CD14-positive monocyte (primary cell): Measurements from ENCODE around the gene EEFSEC. TPM values are rescaled to one million over a fixed set of nuclear protein-coding genes. Genes with fewer than 3 reads are reported as not detected.

Source experiments
- DNase-seq, 3 donors: peaks; one replicate each; pipeline ENCODE4 v3.0.0-alpha.2; 2011 to 2022
- H2AFZ ChIP-seq: 2 replicates; pipeline ENCODE4 v1.6.0; 2012; ENCODE audit warnings: mild to moderate bottlenecking, low read depth, low read length, inconsistent platforms; ENCODE audit not compliant: insufficient read depth, poor library complexity, severe bottlenecking
- H3K27ac ChIP-seq, 2 donors: 1 replicate in 1 of 2; 2 replicates in 1 of 2; pipeline ENCODE4 v1.5.1; 2012 to 2013; ENCODE audit warnings: low read length in 2 of 2, control low read depth in 1 of 2, inconsistent platforms in 1 of 2, low read depth in 1 of 2, mild to moderate bottlenecking in 1 of 2
- H3K27me3 ChIP-seq, 2 donors: one replicate each; pipeline versions ENCODE4 v1.6.0 to v1.6.1; 2011 to 2013; ENCODE audit warnings: low read length in 2 of 2; ENCODE audit not compliant: control insufficient read depth in 2 of 2, insufficient read depth in 2 of 2
- H3K36me3 ChIP-seq, 2 donors: replicated peaks in 1 of 2; 1 replicate in 1 of 2; 2 replicates in 1 of 2; pipeline versions ENCODE4 v1.5.1 to v1.6.1; 2012 to 2013; ENCODE audit warnings: low read length in 2 of 2, control low read depth in 1 of 2, inconsistent platforms in 1 of 2, mild to moderate bottlenecking in 1 of 2; ENCODE audit not compliant: insufficient read depth in 2 of 2, control insufficient read depth in 1 of 2
- H3K4me1 ChIP-seq, 2 donors: 1 replicate in 1 of 2; 2 replicates in 1 of 2; pipeline versions ENCODE4 v1.5.1 to v1.6.1; 2012 to 2013; ENCODE audit warnings: low read length in 2 of 2, control low read depth in 1 of 2, inconsistent platforms in 1 of 2, mild to moderate bottlenecking in 1 of 2, moderate library complexity in 1 of 2; ENCODE audit not compliant: insufficient read depth in 2 of 2, control insufficient read depth in 1 of 2
- H3K4me2 ChIP-seq: replicated peaks from 2 replicates; pipeline ENCODE3; 2012; ENCODE audit warnings: low read length, moderate library complexity, mild to moderate bottlenecking; ENCODE audit not compliant: poor library complexity, severe bottlenecking; ENCODE audit errors: extremely low read depth
- H3K4me3 ChIP-seq, 3 experiments: fragments of 200-600 bp in 1 of 3; sonication (generic) in 1 of 3; replicated peaks in 1 of 3; 1 replicate in 2 of 3; 2 replicates in 1 of 3; pipeline ENCODE4 v1.5.1; 2011 to 2013; ENCODE audit warnings: low read length in 3 of 3, mild to moderate bottlenecking in 3 of 3, control low read depth in 2 of 3, low read depth in 2 of 3, inconsistent platforms in 1 of 3, moderate library complexity in 1 of 3
- H3K79me2 ChIP-seq: 2 replicates; pipeline ENCODE4 v1.6.0; 2012; ENCODE audit warnings: mild to moderate bottlenecking, control low read depth, inconsistent platforms, low read length, moderate library complexity; ENCODE audit not compliant: insufficient read depth
- H3K9ac ChIP-seq: 2 replicates; pipeline ENCODE4 v1.6.0; 2017; ENCODE audit warnings: low read length, mild to moderate bottlenecking; ENCODE audit not compliant: insufficient read depth, poor library complexity, severe bottlenecking
- H3K9me3 ChIP-seq, 2 donors: replicated peaks in 1 of 2; 1 replicate in 1 of 2; 2 replicates in 1 of 2; pipeline versions ENCODE4 v1.5.1 to v1.6.1; 2012 to 2013; ENCODE audit warnings: low read length in 2 of 2, control low read depth in 1 of 2; ENCODE audit not compliant: control insufficient read depth in 1 of 2, insufficient read depth in 1 of 2
- H4K20me1 ChIP-seq: 2 replicates; pipeline ENCODE4 v1.6.0; 2012; ENCODE audit warnings: mild to moderate bottlenecking, low read length, control low read depth, moderate library complexity; ENCODE audit not compliant: insufficient read depth
- H3K27ac Mint-ChIP-seq, 7 donors: one replicate each; pipeline ENCODE4 v1.8.0; 2020; ENCODE audit warnings: mild to moderate bottlenecking in 7 of 7, mixed read lengths in 7 of 7, moderate library complexity in 6 of 7, inconsistent platforms in 2 of 7
- H3K27me3 Mint-ChIP-seq, 3 donors: one replicate each; pipeline ENCODE4 v1.8.0; 2021 to 2022; ENCODE audit warnings: low read depth in 3 of 3, mild to moderate bottlenecking in 3 of 3, mixed read lengths in 3 of 3, moderate library complexity in 3 of 3, inconsistent platforms in 1 of 3
- H3K36me3 Mint-ChIP-seq, 2 donors: one replicate each; pipeline ENCODE4 v1.8.0; 2020; ENCODE audit warnings: mixed read lengths in 2 of 2, inconsistent platforms in 1 of 2, mild to moderate bottlenecking in 1 of 2
- H3K4me1 Mint-ChIP-seq: one replicate; pipeline ENCODE4 v1.8.0; 2020; ENCODE audit warnings: mild to moderate bottlenecking, mixed read lengths
- H3K4me3 Mint-ChIP-seq, 2 donors: one replicate each; pipeline ENCODE4 v1.8.0; 2020; ENCODE audit warnings: mild to moderate bottlenecking in 2 of 2, mixed read lengths in 2 of 2, moderate library complexity in 1 of 2
- H3K9me3 Mint-ChIP-seq, 7 donors: one replicate each; pipeline ENCODE4 v1.8.0; 2020 to 2022; ENCODE audit warnings: mixed read lengths in 7 of 7, mild to moderate bottlenecking in 6 of 7, moderate library complexity in 6 of 7, inconsistent platforms in 2 of 7
- WGBS: methylation state at CpG from one replicate; pipeline ENCODE4 v1.1.5; 2013; ENCODE audit warnings: missing lambda C conversion rate; ENCODE audit not compliant: insufficient coverage; 5-methylcytosine and 5-hydroxymethylcytosine counted together
- intact Hi-C, 2 donors: fragments of 100-400 bp; cut with micrococcal nuclease; formaldehyde crosslinking; loops; one replicate each; pipeline versions ENCODE4 v1.15.0 to v1.15.1; 2023
- polyA plus RNA-seq, 3 donors: library from polyadenylated mRNA; depleted of rRNA in 1 of 3; unstranded in 2 of 3; stranded (reverse) in 1 of 3; fragments of 300-500 nt in 2 of 3; fragments of >200 nt in 1 of 3; fragmentation: Illumina TruSeq in 2 of 3; gene quantifications; 1 replicate in 2 of 3; 2 replicates in 1 of 3; pipeline ENCODE4 v1.2.3, GENCODE V29; 2012 to 2021
- TF ChIP-seq, protein P1 (sequence below): fragments of 200-600 bp; IDR thresholded peaks from one replicate; pipeline ENCODE4 v1.8.0; 2022; ENCODE audit warnings: antibody characterized with exemption, mild to moderate bottlenecking

EEFSEC gene
- polyA plus RNA-seq, 3 donors = 13.3 to 14.9 (median 14.9) TPM

GRCh38 chr3:128293930-128294329 is 140.6 kb downstream of the EEFSEC start:
- TF ChIP-seq, protein P1, sequence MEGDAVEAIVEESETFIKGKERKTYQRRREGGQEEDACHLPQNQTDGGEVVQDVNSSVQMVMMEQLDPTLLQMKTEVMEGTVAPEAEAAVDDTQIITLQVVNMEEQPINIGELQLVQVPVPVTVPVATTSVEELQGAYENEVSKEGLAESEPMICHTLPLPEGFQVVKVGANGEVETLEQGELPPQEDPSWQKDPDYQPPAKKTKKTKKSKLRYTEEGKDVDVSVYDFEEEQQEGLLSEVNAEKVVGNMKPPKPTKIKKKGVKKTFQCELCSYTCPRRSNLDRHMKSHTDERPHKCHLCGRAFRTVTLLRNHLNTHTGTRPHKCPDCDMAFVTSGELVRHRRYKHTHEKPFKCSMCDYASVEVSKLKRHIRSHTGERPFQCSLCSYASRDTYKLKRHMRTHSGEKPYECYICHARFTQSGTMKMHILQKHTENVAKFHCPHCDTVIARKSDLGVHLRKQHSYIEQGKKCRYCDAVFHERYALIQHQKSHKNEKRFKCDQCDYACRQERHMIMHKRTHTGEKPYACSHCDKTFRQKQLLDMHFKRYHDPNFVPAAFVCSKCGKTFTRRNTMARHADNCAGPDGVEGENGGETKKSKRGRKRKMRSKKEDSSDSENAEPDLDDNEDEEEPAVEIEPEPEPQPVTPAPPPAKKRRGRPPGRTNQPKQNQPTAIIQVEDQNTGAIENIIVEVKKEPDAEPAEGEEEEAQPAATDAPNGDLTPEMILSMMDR = no peak
- H3K36me3 Mint-ChIP-seq = peaks cover 24 to 29% of the 10 kb centered on the region in 2 donors
- Histone ChIP-seq H3K36me3 (peaks cover 4 to 7% of the 10 kb centered on the region in 2 donors), H3K9me3 (no peaks in the 10 kb centered on the region), H2AFZ (no peak overlapping the region), H3K4me3 (no peak overlapping the region), H4K20me1 (no peaks in the 10 kb centered on the region), H3K4me2 (no peak overlapping the region), H3K79me2 (no peaks in the 10 kb centered on the region), H3K27me3 (no peaks in the 10 kb centered on the region), H3K9ac (no peak overlapping the region), H3K4me1 (no peaks in the 10 kb centered on the region), H3K27ac (no peak overlapping the region)
- DNase-seq = no peak
- intact Hi-C loops = no loop called here
- WGBS = no CpG with 5 or more reads among the region's 1 CpG
- peaks cover 0 to 6% (median 2%) of the 10 kb centered on the region in 7 donors for H3K9me3 Mint-ChIP-seq
- H3K4me3 Mint-ChIP-seq = no peak overlapping the region
- peak overlapping the region in 1 of 7 donors; percentile 14 for H3K27ac Mint-ChIP-seq
- no peaks in the 10 kb centered on the region for H3K4me1 Mint-ChIP-seq
- H3K27me3 Mint-ChIP-seq = peaks cover 0 to 1% (median 0%) of the 10 kb centered on the region in 3 donors

- Histone ChIP-seq H3K4me1 (no peaks in the 10 kb centered on the region), H3K27ac (no peak overlapping the region), H3K9me3 (no peaks in the 10 kb centered on the region), H3K27me3 (no peaks in the 10 kb centered on the region), H2AFZ (no peak overlapping the region), H4K20me1 (no peaks in the 10 kb centered on the region), H3K36me3 (peaks cover 0 to 4% of the 10 kb centered on the region in 2 donors), H3K79me2 (no peaks in the 10 kb centered on the region), H3K9ac (no peak overlapping the region), H3K4me3 (no peak overlapping the region), H3K4me2 (no peak overlapping the region)
- H3K4me1 Mint-ChIP-seq = no peaks in the 10 kb centered on the region
- 100% methylated on average over 2 of the region's 4 CpGs for WGBS
- H3K36me3 Mint-ChIP-seq = peaks cover 19 to 20% of the 10 kb centered on the region in 2 donors
- H3K27ac Mint-ChIP-seq = no peak overlapping the region
- no peak overlapping the region for H3K4me3 Mint-ChIP-seq
- TF ChIP-seq, protein P1 = no peak
- H3K9me3 Mint-ChIP-seq = peaks cover 0 to 6% (median 2%) of the 10 kb centered on the region in 7 donors
- intact Hi-C loops = no loop called here
- no peak for DNase-seq
- H3K27me3 Mint-ChIP-seq = peaks cover 0 to 1% (median 0%) of the 10 kb centered on the region in 3 donors
Measured at GRCh38 chr3:128294999-128295468, 141.8 kb downstream of the EEFSEC start.
